IPS-NIHi11 (cell line): Measurements from ENCODE around the gene PRRT1.

Experiments
- DNase-seq: peaks from one replicate; pipeline ENCODE4 v3.0.0; 2012; ENCODE audit warnings: mixed read lengths, low spot score

PRRT1 gene

GRCh38 chr6:32174416-32174815, 22.7 kb upstream of the PRRT1 start:
- no peak for DNase-seq

GRCh38 chr6:32173051-32173727, 21.4 kb upstream of the PRRT1 start:
- DNase-seq: no peak

- DNase-seq: no peak
These were observed 19.5 kb upstream of the PRRT1 start for GRCh38 chr6:32171234-32171633.

GRCh38 chr6:32170294-32170693, 18.6 kb upstream of the PRRT1 start:
- no peak for DNase-seq

GRCh38 chr6:32168807-32169591, 17.3 kb upstream of the PRRT1 start:
- no peak for DNase-seq

GRCh38 chr6:32168350-32168749, 16.6 kb upstream of the PRRT1 start:
- DNase-seq: no peak

- DNase-seq: no peak
These were observed 16.1 kb upstream of the PRRT1 start for GRCh38 chr6:32167761-32168262.

GRCh38 chr6:32167154-32167760, 15.5 kb upstream of the PRRT1 start:
- DNase-seq: no peak

- DNase-seq: peak; percentile 74
These were observed 14.8 kb upstream of the PRRT1 start for GRCh38 chr6:32166411-32167061.

- no peak for DNase-seq
These were observed 12.6 kb upstream of the PRRT1 start, which contains the start of gene EGFL8 for GRCh38 chr6:32164295-32164694. Gene EGFL8, plus strand, starts transcription at chr6:32164595. Its CDS starts 1,571 bp downstream, at chr6:32166166.

- no peak for DNase-seq
These were observed 12.0 kb upstream of the PRRT1 start for GRCh38 chr6:32163559-32164258.

- DNase-seq: no peak
These were observed 6.3 kb upstream of the PRRT1 start for GRCh38 chr6:32158052-32158451.

GRCh38 chr6:32156891-32157290, 5.2 kb upstream of the PRRT1 start:
- DNase-seq: no peak

GRCh38 chr6:32154514-32155161, 2.9 kb upstream of the PRRT1 start:
- peak; percentile 76 for DNase-seq

GRCh38 chr6:32153564-32154513, 2.1 kb upstream of the PRRT1 start, which contains the start of gene PPT2:
Gene PPT2, plus strand, starts transcription at chr6:32154141. Its CDS starts 454 bp downstream, at chr6:32154595.
- DNase-seq: peak; percentile 90

- no peak for DNase-seq
These were observed 1.2 kb upstream of the PRRT1 start for GRCh38 chr6:32152769-32153563.

GRCh38 chr6:32151181-32151862, 417 bp downstream of the PRRT1 start:
- DNase-seq: no peak
